Aorta (tissue), 5 donors: ENCODE data around the gene UGT1A3. TPM values are rescaled to one million over a fixed set of nuclear protein-coding genes. Genes with fewer than 3 reads are reported as not detected.

Experiments
- ATAC-seq: fragments of 200-7000 bp; cut with Tn5 transposase; one replicate; pipeline ENCODE4 v1.9.1; 2022; ENCODE audit warnings: moderate library complexity; ENCODE audit not compliant: low FRiP score
- DNase-seq, 2 donors: peaks; one replicate each; pipeline ENCODE4 v3.0.0-alpha.2; 2020
- H3K27ac ChIP-seq, 2 donors: one replicate each; pipeline ENCODE4 v1.5.1; 2013; ENCODE audit warnings: low read length in 2 of 2, mild to moderate bottlenecking in 2 of 2, moderate library complexity in 2 of 2, control low read depth in 1 of 2, inconsistent platforms in 1 of 2, low read depth in 1 of 2
- H3K27me3 ChIP-seq, 2 donors: one replicate each; pipeline ENCODE4 v1.6.1; 2013; ENCODE audit warnings: control low read depth in 1 of 2, low read length in 1 of 2, mild to moderate bottlenecking in 1 of 2, moderate library complexity in 1 of 2; ENCODE audit not compliant: insufficient read depth in 2 of 2, control insufficient read depth in 1 of 2
- H3K36me3 ChIP-seq, 2 donors: one replicate each; pipeline ENCODE4 v1.6.1; 2013; ENCODE audit warnings: control low read depth in 1 of 2, low read length in 1 of 2, mild to moderate bottlenecking in 1 of 2; ENCODE audit not compliant: insufficient read depth in 2 of 2, control insufficient read depth in 1 of 2
- H3K4me1 ChIP-seq, 2 donors: one replicate each; pipeline ENCODE4 v1.6.1; 2013; ENCODE audit warnings: low read length in 2 of 2, control low read depth in 1 of 2, mild to moderate bottlenecking in 1 of 2, moderate library complexity in 1 of 2; ENCODE audit not compliant: insufficient read depth in 2 of 2, control insufficient read depth in 1 of 2
- H3K4me3 ChIP-seq, 2 donors: one replicate each; pipeline ENCODE4 v1.5.1; 2013; ENCODE audit warnings: low read length in 2 of 2, control low read depth in 1 of 2, mild to moderate bottlenecking in 1 of 2
- H3K9me3 ChIP-seq: one replicate; pipeline ENCODE4 v1.6.1; 2013; ENCODE audit warnings: mild to moderate bottlenecking, low read length; ENCODE audit not compliant: control insufficient read depth
- WGBS, 2 donors: extraction: QIAGEN DNeasy Blood & Tissue Kit; methylation state at CpG; one replicate each; pipeline ENCODE4 v1.1.7; 2013; 5-methylcytosine and 5-hydroxymethylcytosine counted together
- intact Hi-C, 2 donors: fragments of 100-400 bp; cut with DNase I; formaldehyde crosslinking; loops; one replicate each; pipeline versions ENCODE4 v1.14.2 to v1.15.0; 2022
- polyA plus RNA-seq, 2 donors: library from polyadenylated mRNA; stranded (reverse); fragments of 200-250 nt; gene quantifications; one replicate each; pipeline ENCODE4 v1.2.3, GENCODE V29; 2013
- total RNA-seq, 2 donors: library from RNA; stranded (reverse); fragmentation: NEBNext Ultra II Directional; extraction: Animal tissue kit (Norgen Biotek cat#: 25700); gene quantifications; one replicate each; pipeline ENCODE4 v1.2.1, GENCODE V29; 2021
- donor health status: healthy with polysubstance abuse.
- donor health status: Bipolar disorder and iron deficiency.
- donor health status: DM: no; HTN: no; CAD: no.
- donor health status: DM: no; HTN: no; CAD: no.
- donor health status: DM: yes; HTN: yes; CAD: no.

The UGT1A3 gene
- total and polyA plus RNA-seq, 4 donors = not detected

DNA sequence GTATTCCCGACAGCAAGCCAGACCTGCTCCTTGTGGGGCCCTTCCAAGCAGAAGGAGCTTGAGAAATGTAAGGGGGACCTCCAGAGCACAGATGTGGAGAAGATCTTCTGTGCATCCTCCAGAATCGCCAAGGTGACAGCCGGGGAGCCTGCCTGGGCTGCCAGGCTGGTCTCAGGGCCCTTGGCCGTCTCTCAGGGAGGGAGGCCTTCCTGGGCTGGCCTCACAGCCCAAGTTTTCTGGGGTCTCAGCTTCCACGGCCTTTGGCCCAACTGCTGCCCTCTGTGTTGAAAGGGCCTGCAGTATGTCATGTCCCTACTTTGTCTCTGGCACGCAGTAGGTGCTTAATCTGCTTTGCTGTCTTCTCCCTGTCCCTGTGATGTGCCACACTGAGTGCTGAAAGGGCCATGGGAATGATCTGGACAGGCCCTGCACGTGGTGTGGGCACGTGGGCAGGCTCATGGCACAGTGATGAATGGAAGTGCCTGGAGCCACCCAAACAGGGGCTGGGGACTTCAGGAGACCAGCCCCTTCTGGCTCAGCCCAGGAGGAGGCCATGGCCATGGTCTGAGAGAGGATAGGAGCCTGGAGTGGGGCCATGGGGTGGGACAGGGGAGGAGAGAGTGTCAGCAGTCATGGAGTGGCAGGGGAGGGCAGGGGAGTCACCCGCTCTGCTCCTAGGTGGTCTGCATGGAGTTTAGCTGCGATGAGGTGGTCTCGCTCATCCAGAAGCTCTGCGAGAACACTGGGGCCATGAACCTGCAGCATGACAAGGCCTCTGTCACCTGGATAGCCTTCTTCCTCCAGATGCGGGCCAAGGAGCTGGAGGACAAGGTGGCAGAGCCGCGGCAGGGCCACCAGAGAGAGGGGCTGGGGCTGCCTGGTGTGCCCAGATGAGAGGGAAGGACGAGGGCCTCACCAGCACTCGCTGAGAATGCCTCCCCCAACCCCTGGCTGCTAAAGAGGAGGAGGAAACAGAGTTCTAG is 90.1 kb downstream of the UGT1A3 start:
- no peak for ATAC-seq
- peak; percentile 27 to 59 for DNase-seq
- 75 to 79% methylated on average over 17 of the region's 17 CpGs for WGBS, 2 donors

DNA sequence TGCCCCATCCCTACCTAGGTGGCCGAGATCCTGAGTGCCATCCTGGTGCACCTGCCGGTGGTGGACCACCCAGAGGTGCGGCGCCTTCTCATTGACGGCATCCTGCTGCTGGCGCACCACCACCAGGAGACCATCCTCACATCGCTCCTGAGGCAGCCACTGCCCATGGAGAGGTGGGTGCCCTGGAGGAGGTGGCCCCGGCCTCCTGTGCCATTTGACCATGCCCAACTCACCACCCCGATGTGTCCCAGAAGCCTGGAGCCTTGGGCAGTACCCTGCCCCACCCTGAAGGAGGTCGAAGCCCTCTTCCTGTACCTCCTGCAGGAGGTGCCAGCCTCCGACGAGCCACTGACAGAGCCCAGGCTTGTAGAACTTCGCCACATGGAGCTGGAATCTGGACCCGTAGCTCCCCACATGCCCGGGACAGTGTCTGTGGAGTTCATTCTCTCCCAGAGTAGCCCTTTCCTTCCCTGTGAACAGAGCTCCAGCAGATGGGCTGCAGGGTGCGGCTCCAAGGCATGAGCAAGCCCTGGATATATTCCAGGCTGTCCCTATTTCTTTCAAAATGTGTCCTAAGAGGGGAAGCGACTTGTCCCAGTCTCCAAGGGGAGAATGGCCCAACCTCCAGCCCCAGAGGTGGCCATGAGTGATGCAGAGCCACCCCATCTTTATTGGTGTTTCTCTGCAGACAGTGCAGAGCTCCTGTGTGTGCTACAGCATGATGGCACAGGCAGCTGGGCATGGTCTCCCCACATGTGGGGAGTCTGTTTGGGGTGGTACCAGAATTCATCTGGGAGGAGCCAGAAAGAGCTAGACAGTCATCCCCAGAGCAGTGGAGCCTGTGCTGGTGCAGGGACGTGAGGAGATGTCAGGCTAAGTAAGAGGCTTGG is 91.3 kb downstream of the UGT1A3 start:
- peak; percentile 34 to 52 for DNase-seq
- H3K27ac ChIP-seq = no peak overlapping the region
- 85 to 87% methylated on average over 18 of the region's 18 CpGs for whole genome bisulfite sequencing, 2 donors
- H3K4me3 ChIP-seq = no peak overlapping the region
- no peaks in the 10 kb centered on the region for H3K4me1 ChIP-seq
- no peaks in the 10 kb centered on the region for H3K9me3 ChIP-seq
- intact Hi-C loops = no loop called here
- H3K36me3 ChIP-seq = no peaks in the 10 kb centered on the region
- no peak for ATAC-seq
- H3K27me3 ChIP-seq = no peaks in the 10 kb centered on the region

More for the DNA sequence above, 90.1 kb downstream of the UGT1A3 start:
- H3K4me1 ChIP-seq = no peaks in the 10 kb centered on the region
- intact Hi-C loops = no loop called here
- H3K27ac ChIP-seq = no peak overlapping the region
- no peaks in the 10 kb centered on the region for H3K36me3 ChIP-seq
- no peaks in the 10 kb centered on the region for H3K27me3 ChIP-seq
- H3K4me3 ChIP-seq = no peak overlapping the region
- no peaks in the 10 kb centered on the region for H3K9me3 ChIP-seq

DNA sequence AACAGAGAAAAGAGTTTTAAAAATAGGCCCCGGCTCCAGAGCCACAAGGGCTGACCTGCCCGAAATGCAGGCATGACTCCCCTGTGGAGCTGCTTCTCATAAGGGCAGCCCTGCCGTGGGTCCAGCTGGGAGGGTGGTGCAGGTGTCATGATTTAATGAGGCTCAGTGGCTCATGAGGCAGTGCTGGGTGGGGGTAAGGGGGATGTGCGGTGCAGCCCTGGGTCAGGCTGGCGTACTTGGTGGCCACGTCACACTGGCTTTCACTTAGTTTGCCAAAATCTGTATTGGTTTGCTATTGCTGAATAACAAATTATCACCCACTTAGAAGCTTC is 91.9 kb downstream of the UGT1A3 start:
- H3K4me1 ChIP-seq = no peaks in the 10 kb centered on the region
- H3K27ac ChIP-seq = no peak overlapping the region
- no peaks in the 10 kb centered on the region for H3K36me3 ChIP-seq
- WGBS, 2 donors = 80 to 83% methylated on average over 6 of the region's 6 CpGs
- H3K27me3 ChIP-seq = no peaks in the 10 kb centered on the region
- ATAC-seq = no peak
- no peak overlapping the region for H3K4me3 ChIP-seq
- intact Hi-C loops = no loop called here
- no peaks in the 10 kb centered on the region for H3K9me3 ChIP-seq
- peak in 1 of 2 donors; percentile 29 for DNase-seq

DNA sequence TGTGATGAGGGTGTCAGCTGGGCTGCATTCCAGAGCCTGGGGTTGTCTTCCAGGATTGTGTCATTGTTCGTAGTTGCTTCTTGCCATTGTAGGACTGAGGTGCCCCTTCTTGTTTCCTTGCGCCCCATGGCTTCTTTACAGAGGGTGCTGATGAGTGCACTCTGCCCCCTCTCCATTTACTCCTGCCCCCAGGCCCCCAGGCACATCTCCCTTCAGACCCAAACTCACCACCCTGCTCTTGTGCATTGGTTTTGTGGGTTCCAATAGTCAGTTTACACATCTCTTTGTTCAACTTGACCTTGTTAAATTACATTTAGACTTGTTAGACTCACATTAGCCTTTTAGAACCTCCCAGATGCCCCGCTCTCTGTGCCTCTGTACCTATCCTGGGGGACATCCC is 92.4 kb downstream of the UGT1A3 start:
- Histone ChIP-seq H3K9me3 (no peaks in the 10 kb centered on the region), H3K4me1 (no peaks in the 10 kb centered on the region), H3K4me3 (no peak overlapping the region), H3K36me3 (no peaks in the 10 kb centered on the region), H3K27ac (no peak overlapping the region), H3K27me3 (no peaks in the 10 kb centered on the region)
- intact Hi-C loops = no loop called here
- ATAC-seq (no peak), DNase-seq (peak in 1 of 2 donors; percentile 19)
- WGBS, 2 donors = 88 to 94% methylated on average over 3 of the region's 3 CpGs

DNA sequence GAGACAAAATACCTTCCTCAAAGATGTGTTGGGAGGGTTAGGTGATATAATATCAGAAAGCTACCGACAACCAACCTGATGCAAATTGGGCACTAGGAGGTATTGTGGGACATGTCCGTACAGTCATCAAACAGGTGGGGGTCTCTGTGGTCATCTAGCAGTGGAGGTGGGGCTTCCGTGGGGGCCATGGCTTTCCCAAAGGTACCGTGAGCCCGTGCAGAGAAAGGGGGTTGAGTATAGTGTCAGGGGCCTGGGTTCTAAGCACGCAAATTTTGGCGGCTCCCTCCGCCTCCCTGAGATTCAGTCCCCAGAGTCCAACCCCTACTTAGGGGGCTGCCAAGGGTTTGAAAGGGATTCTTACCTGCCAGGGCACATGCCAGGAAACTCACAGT is 92.9 kb downstream of the UGT1A3 start:
- DNase-seq (no peak), ATAC-seq (no peak)
- H3K27me3 ChIP-seq = no peaks in the 10 kb centered on the region
- no peak overlapping the region for H3K4me3 ChIP-seq
- no peaks in the 10 kb centered on the region for H3K36me3 ChIP-seq
- no peaks in the 10 kb centered on the region for H3K4me1 ChIP-seq
- H3K9me3 ChIP-seq = no peaks in the 10 kb centered on the region
- intact Hi-C loops = no loop called here
- no peak overlapping the region for H3K27ac ChIP-seq
- 90 to 92% methylated on average over 8 of the region's 8 CpGs for WGBS, 2 donors

DNA sequence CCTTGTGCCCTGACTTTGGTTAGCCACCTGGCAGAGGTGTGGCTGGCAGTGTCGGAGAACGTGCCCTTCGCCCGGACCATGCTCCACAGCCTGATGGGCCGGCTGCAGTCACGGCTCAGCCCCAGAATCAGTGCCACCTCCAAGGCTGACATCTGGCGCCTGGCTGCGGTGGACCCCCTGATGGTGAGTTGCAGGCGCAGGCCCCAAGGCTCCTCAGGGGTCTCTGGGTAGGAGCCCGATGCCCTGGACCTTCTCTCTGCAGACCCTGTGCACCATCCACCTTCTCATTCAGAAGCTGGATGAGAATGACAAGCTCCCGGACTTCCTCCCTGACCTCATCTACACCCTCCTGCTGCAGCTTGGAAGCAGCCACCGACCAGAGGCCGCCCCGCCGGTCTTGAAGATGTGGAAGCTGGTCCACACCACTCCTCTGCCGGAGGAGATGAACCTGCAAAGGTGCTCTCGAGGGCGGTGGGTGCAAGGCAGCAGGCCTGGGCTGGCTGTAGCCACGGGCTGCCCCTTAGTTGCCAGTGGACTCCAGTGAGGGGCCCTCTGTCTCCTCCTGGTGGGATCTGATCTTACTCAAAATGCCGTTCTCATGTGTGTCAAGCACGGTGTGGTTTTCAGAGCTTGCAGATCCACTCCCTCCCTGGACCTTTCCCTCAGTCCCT is 93.4 kb downstream of the UGT1A3 start:
- no peaks in the 10 kb centered on the region for H3K36me3 ChIP-seq
- no peaks in the 10 kb centered on the region for H3K27me3 ChIP-seq
- no peaks in the 10 kb centered on the region for H3K9me3 ChIP-seq
- ATAC-seq (no peak), DNase-seq (peak; percentile 42 to 51)
- H3K4me3 ChIP-seq = no peak overlapping the region
- H3K27ac ChIP-seq = no peak overlapping the region
- no peaks in the 10 kb centered on the region for H3K4me1 ChIP-seq
- intact Hi-C loops = no loop called here
- WGBS, 2 donors = 86 to 91% methylated on average over 21 of the region's 21 CpGs

Other genes starting within 250 kb of the UGT1A3 start
- 10 to 100 TPM; 28.4 to 52.6 TPM for gene USP40, start 162.3 kb upstream of the UGT1A3 start, total RNA-seq
- 10 to 100 TPM; 11.4 to 31.5 TPM for gene USP40, start 162.3 kb upstream of the UGT1A3 start, polyA plus RNA-seq
- not detected for gene UGT1A8, start 111.4 kb upstream of the UGT1A3 start, total RNA-seq
- gene UGT1A8, start 111.4 kb upstream of the UGT1A3 start, polyA plus RNA-seq = 1 to 10 TPM in 1 of 2 donors, not detected in 1; 1.0 TPM
- gene UGT1A10, start 92.6 kb upstream of the UGT1A3 start, total RNA-seq = not detected
- under 1 TPM in 1 of 2 donors, not detected in 1; 0.38 TPM for gene UGT1A10, start 92.6 kb upstream of the UGT1A3 start, polyA plus RNA-seq
- gene UGT1A9, start 57.1 kb upstream of the UGT1A3 start, total RNA-seq = not detected
- gene UGT1A9, start 57.1 kb upstream of the UGT1A3 start, polyA plus RNA-seq = not detected
- not detected for gene UGT1A7, start 47.1 kb upstream of the UGT1A3 start, total RNA-seq
- gene UGT1A7, start 47.1 kb upstream of the UGT1A3 start, polyA plus RNA-seq = 1 to 10 TPM in 1 of 2 donors, under 1 TPM in 1; 0.05 to 1.8 TPM
- gene UGT1A6, start 36.2 kb upstream of the UGT1A3 start, total RNA-seq = not detected
- under 1 TPM in 1 of 2 donors, not detected in 1; 0.33 TPM for gene UGT1A6, start 36.2 kb upstream of the UGT1A3 start, polyA plus RNA-seq
- gene UGT1A5, start 16.1 kb upstream of the UGT1A3 start, total RNA-seq = not detected
- not detected for gene UGT1A5, start 16.1 kb upstream of the UGT1A3 start, polyA plus RNA-seq
- not detected for gene UGT1A4, start 10.3 kb upstream of the UGT1A3 start, total RNA-seq
- gene UGT1A4, start 10.3 kb upstream of the UGT1A3 start, polyA plus RNA-seq = not detected
- gene UGT1A1, start 31.2 kb downstream of the UGT1A3 start, total RNA-seq = not detected
- under 1 TPM in 1 of 2 donors, not detected in 1; 0.25 TPM for gene UGT1A1, start 31.2 kb downstream of the UGT1A3 start, polyA plus RNA-seq
- gene MROH2A, start 49.3 kb downstream of the UGT1A3 start, total RNA-seq = not detected
- gene MROH2A, start 49.3 kb downstream of the UGT1A3 start, polyA plus RNA-seq = not detected
- gene HJURP, start 125.5 kb downstream of the UGT1A3 start, total RNA-seq = 1 to 10 TPM; 1.1 TPM
- not detected for gene HJURP, start 125.5 kb downstream of the UGT1A3 start, polyA plus RNA-seq
- gene TRPM8, start 188.3 kb downstream of the UGT1A3 start, total RNA-seq = not detected
- not detected for gene TRPM8, start 188.3 kb downstream of the UGT1A3 start, polyA plus RNA-seq